GM12878 (cell line): ENCODE measurements around the gene KLK6.

ENCODE experiments used
- ASH2L ChIP-seq: fragments of 300-600, 200-600 bp; sonication (generic); IDR thresholded peaks from 2 replicates; pipeline ENCODE4 v1.6.1; 2017; ENCODE audit warnings: low read depth, mild to moderate bottlenecking, borderline replicate concordance
- ATF2 ChIP-seq: IDR thresholded peaks from 2 replicates; pipeline ENCODE4 v1.6.1; 2012; ENCODE audit warnings: low read length, inconsistent platforms
- BCLAF1 ChIP-seq: fragments of 450-650 bp; IDR thresholded peaks from 2 replicates; pipeline ENCODE4 v1.6.1; 2017; ENCODE audit warnings: antibody characterized with exemption, mild to moderate bottlenecking, moderate library complexity
- BHLHE40 ChIP-seq, 2 experiments: fragments of 450-650 bp in 1 of 2; IDR thresholded peaks; 2 replicates each; pipeline ENCODE4 v1.6.1; 2011 to 2017; ENCODE audit warnings: low read depth in 2 of 2, borderline replicate concordance in 1 of 2, improper control_type of control experiment in 1 of 2, low read length in 1 of 2, mild to moderate bottlenecking in 1 of 2
- BRCA1 ChIP-seq: IDR thresholded peaks from 2 replicates; pipeline ENCODE4 v1.6.1; 2011; ENCODE audit warnings: low read depth, low read length, improper control_type of control experiment
- HDAC6 ChIP-seq: fragments of 200-600 bp; sonication (generic); IDR thresholded peaks from one replicate; pipeline ENCODE4 v1.8.0; 2017; ENCODE audit warnings: antibody characterized with exemption; ENCODE audit not compliant: unreplicated experiment
- POLR2A ChIP-seq: IDR thresholded peaks from 2 replicates; pipeline ENCODE4 v1.6.1; 2011; ENCODE audit warnings: low read depth, mild to moderate bottlenecking, low read length
- RAD51 ChIP-seq: fragments of 450-650 bp; IDR thresholded peaks from 2 replicates; pipeline ENCODE4 v1.6.1; 2016; ENCODE audit warnings: moderate library complexity, mild to moderate bottlenecking, inconsistent platforms
- SMC3 ChIP-seq: IDR thresholded peaks from 2 replicates; pipeline ENCODE4 v1.6.1; 2011; ENCODE audit warnings: low read length, improper control_type of control experiment, borderline replicate concordance
- SPI1 ChIP-seq: IDR thresholded peaks from 2 replicates; pipeline ENCODE4 v1.6.1; 2011; ENCODE audit warnings: low read depth, mild to moderate bottlenecking, low read length, moderate library complexity, borderline replicate concordance; ENCODE audit not compliant: insufficient read depth
- SREBF2 ChIP-seq: IDR thresholded peaks from 2 replicates; pipeline ENCODE4 v1.6.1; 2012; ENCODE audit warnings: mild to moderate bottlenecking, low read length
- TAF1 ChIP-seq: IDR thresholded peaks from 2 replicates; pipeline ENCODE4 v1.6.1; 2011; ENCODE audit warnings: mild to moderate bottlenecking, low read depth, low read length, borderline replicate concordance
- TF ChIP-seq, protein P1 (sequence below), 3 experiments: IDR thresholded peaks in 2 of 3; conservative IDR thresholded peaks in 1 of 3; 2 replicates each; pipeline ENCODE4 v1.5.1; 2011; ENCODE audit warnings: low read depth in 3 of 3, low read length in 3 of 3, mild to moderate bottlenecking in 3 of 3, control low read depth in 2 of 3, moderate library complexity in 2 of 3, inconsistent platforms in 1 of 3, mixed read lengths in 1 of 3; ENCODE audit not compliant: control insufficient read depth in 2 of 3, insufficient read depth in 1 of 3; ENCODE audit errors: extremely low read depth in 1 of 3

DNA sequence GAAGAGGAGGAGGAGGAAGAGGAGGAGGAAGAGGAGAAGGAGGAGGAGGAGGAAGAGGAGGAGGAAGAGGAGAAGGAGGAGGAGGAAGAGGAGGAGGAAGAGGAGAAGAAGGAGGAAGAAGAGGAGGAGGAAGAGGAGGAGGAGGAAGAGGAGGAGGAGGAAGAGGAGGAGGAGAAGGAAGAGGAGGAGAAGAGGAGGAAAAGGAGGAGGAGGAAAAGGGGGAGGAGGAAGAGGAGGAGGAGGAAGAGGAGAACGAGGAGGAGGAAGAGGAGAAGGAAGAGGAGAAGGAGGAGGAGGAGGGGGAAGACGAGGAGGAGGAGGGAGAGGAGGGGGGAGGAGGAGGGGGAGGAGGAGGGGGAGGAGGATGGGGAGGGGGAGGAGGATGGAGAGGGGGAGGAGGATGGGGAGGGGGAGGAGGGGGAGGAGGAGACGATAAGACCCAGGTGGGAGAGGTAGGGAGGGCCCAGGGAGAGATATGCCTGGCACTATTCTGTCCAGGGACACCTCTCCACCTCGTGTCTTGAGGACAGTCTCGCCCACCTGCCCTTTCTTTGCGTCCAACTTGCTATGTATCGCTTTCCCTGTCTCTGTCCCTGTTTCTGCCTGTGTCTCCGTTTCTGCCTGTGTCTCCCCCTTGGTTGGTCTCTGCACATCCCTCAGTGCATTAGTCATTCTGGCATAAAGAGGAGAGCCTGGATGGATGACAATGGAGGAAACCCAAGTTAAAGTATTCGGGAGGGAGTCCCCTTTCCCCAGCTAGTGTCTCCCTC is 9.5 kb downstream of the KLK6 start:
- TF ChIP-seq SPI1, result no peak
- no peak for TF ChIP-seq SREBF2
- no peak for TF ChIP-seq ASH2L
- TF ChIP-seq, protein P1, sequence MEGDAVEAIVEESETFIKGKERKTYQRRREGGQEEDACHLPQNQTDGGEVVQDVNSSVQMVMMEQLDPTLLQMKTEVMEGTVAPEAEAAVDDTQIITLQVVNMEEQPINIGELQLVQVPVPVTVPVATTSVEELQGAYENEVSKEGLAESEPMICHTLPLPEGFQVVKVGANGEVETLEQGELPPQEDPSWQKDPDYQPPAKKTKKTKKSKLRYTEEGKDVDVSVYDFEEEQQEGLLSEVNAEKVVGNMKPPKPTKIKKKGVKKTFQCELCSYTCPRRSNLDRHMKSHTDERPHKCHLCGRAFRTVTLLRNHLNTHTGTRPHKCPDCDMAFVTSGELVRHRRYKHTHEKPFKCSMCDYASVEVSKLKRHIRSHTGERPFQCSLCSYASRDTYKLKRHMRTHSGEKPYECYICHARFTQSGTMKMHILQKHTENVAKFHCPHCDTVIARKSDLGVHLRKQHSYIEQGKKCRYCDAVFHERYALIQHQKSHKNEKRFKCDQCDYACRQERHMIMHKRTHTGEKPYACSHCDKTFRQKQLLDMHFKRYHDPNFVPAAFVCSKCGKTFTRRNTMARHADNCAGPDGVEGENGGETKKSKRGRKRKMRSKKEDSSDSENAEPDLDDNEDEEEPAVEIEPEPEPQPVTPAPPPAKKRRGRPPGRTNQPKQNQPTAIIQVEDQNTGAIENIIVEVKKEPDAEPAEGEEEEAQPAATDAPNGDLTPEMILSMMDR (IDR thresholded peaks at IDR 0.05 in 2 of 3, conservative IDR thresholded peaks at IDR 0.05 in 1 of 3; ENCODE audit: control insufficient read depth in 2 of 3, extremely low read depth in 1 of 3, insufficient read depth in 1 of 3, low read depth in 3 of 3, low read length in 3 of 3), result no peak
- TF ChIP-seq RAD51, result no peak
- no peak for TF ChIP-seq POLR2A
- no peak for TF ChIP-seq SMC3
- no peak for TF ChIP-seq ATF2
- TF ChIP-seq TAF1, result no peak
- no peak for TF ChIP-seq BRCA1
- TF ChIP-seq BHLHE40 (IDR thresholded peaks at IDR 0.05; ENCODE audit: borderline replicate concordance in 1 of 2, low read depth in 2 of 2, low read length in 1 of 2), result no peak
- TF ChIP-seq BCLAF1, result no peak
- TF ChIP-seq HDAC6, result no peak
